ENCODE measurements around the gene CNOT4.
"Not testable (repeated sequence)": the region's sequence is repeated elsewhere in the genome, so short reads cannot be mapped to it uniquely, and the experiment has no call there.

CNOT4 gene

GRCh38 chr7:135326636-135327280 is 183.1 kb downstream of the CNOT4 start:
- DNase-seq (ENCODE audit: low spot score): no peak

GRCh38 chr7:135322571-135323340 is 187.1 kb downstream of the CNOT4 start:
- no peak for DNase-seq (ENCODE audit: low spot score)

GRCh38 chr7:135321556-135321955 is 188.3 kb downstream of the CNOT4 start:
- DNase-seq (ENCODE audit: low spot score): peak; percentile 13

- not testable (repeated sequence) for DNase-seq (ENCODE audit: low spot score)
These were observed 188.9 kb downstream of the CNOT4 start for GRCh38 chr7:135320953-135321352.

- no peak for DNase-seq (ENCODE audit: low spot score)
These were observed 189.6 kb downstream of the CNOT4 start for GRCh38 chr7:135320268-135320667.

GRCh38 chr7:135317676-135318325 is 192.1 kb downstream of the CNOT4 start:
- no peak for DNase-seq (ENCODE audit: low spot score)

- no peak for DNase-seq (ENCODE audit: low spot score)
These were observed 193.1 kb downstream of the CNOT4 start for GRCh38 chr7:135316648-135317313.

GRCh38 chr7:135313971-135314370 is 195.9 kb downstream of the CNOT4 start:
- no peak for DNase-seq (ENCODE audit: low spot score)
